Measurements from ENCODE around the gene SLC44A1.

SLC44A1 gene

GRCh38 chr9:105309531-105309931 lies 65.1 kb downstream of the SLC44A1 start:
- DNase-seq, result no peak
- Histone ChIP-seq H3K36me3 (peaks cover 54% of the 10 kb centered on the region), H3K9me3 (ENCODE audit: severe bottlenecking) (no peaks in the 10 kb centered on the region), H3K4me3 (ENCODE audit: low read depth, low read length) (no peak overlapping the region), H3K27me3 (ENCODE audit: insufficient read depth, low read depth, severe bottlenecking) (no peaks in the 10 kb centered on the region), H3K27ac (no peak overlapping the region)
- TF ChIP-seq, protein P1, sequence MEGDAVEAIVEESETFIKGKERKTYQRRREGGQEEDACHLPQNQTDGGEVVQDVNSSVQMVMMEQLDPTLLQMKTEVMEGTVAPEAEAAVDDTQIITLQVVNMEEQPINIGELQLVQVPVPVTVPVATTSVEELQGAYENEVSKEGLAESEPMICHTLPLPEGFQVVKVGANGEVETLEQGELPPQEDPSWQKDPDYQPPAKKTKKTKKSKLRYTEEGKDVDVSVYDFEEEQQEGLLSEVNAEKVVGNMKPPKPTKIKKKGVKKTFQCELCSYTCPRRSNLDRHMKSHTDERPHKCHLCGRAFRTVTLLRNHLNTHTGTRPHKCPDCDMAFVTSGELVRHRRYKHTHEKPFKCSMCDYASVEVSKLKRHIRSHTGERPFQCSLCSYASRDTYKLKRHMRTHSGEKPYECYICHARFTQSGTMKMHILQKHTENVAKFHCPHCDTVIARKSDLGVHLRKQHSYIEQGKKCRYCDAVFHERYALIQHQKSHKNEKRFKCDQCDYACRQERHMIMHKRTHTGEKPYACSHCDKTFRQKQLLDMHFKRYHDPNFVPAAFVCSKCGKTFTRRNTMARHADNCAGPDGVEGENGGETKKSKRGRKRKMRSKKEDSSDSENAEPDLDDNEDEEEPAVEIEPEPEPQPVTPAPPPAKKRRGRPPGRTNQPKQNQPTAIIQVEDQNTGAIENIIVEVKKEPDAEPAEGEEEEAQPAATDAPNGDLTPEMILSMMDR (IDR thresholded peaks at IDR 0.05; ENCODE audit: low read depth, low read length), result no peak

- no peak for DNase-seq
- H3K9me3 ChIP-seq (ENCODE audit: severe bottlenecking), result no peaks in the 10 kb centered on the region
- TF ChIP-seq, protein P1 (IDR thresholded peaks at IDR 0.05; ENCODE audit: low read depth, low read length), result no peak
- H3K27ac ChIP-seq, result no peak overlapping the region; the same call in 1 of the 2 replicates
- H3K4me3 ChIP-seq (ENCODE audit: low read depth, low read length), result no peak overlapping the region
- H3K36me3 ChIP-seq, result peaks cover 64% of the 10 kb centered on the region
- no peaks in the 10 kb centered on the region for H3K27me3 ChIP-seq (ENCODE audit: insufficient read depth, low read depth, severe bottlenecking)
Measured at GRCh38 chr9:105311306-105311705, 66.9 kb downstream of the SLC44A1 start.

DNA sequence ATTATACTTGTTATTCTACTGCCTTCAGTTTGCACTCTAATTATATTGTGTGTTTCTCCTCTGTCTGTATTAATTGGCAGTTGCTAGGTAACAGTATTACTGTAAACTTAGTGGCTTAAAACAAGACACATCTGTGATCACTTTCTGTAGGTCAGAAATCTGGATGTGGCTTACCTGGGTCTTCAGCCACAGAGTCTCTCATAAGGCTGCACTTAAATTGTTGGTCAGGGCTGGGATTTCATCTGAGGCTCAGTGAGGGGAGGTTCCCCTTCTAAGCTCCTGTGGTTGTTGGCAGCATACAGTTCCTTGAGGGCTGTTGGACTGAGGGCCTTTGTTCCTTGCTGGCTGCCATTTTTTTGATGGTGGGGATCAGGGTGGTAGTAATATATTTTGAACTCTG lies 68.8 kb downstream of the SLC44A1 start:
- H3K27ac ChIP-seq, result peak overlapping the region; percentile 45
- no peaks in the 10 kb centered on the region for H3K9me3 ChIP-seq (ENCODE audit: severe bottlenecking)
- DNase-seq, result peak; percentile 70
- H3K4me3 ChIP-seq (ENCODE audit: low read depth, low read length), result no peak overlapping the region
- peaks cover 73% of the 10 kb centered on the region for H3K36me3 ChIP-seq
- H3K27me3 ChIP-seq (ENCODE audit: insufficient read depth, low read depth, severe bottlenecking), result no peaks in the 10 kb centered on the region
- TF ChIP-seq, protein P1 (IDR thresholded peaks at IDR 0.05; ENCODE audit: low read depth, low read length), result no peak

GRCh38 chr9:105316703-105317102 lies 72.3 kb downstream of the SLC44A1 start:
- TF ChIP-seq, protein P1 (IDR thresholded peaks at IDR 0.05; ENCODE audit: low read depth, low read length), result no peak
- no peaks in the 10 kb centered on the region for H3K9me3 ChIP-seq (ENCODE audit: severe bottlenecking)

DNA sequence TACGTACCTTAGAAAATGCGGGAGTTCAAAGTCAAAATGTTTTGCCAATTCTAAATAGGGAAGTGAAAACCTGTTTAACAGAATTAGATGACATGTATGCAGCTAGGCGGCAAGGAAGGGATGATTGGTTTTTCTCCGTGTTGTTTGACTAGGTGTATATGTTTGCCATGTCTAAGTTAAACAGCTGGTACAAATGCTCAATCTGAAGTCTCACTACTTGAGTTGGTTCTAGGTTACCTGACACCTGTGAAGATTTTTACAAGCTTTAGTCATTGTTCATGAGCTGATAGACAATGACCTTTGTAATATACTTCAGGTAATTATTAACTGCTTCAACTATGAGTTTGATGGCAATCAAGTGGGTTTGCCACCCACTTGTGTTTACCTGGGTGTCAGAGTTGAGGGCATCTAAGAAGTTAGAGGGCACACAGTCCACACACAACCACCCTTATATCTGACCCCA lies 74.3 kb downstream of the SLC44A1 start:
- no peak for DNase-seq
- H3K27me3 ChIP-seq (ENCODE audit: insufficient read depth, low read depth, severe bottlenecking), result no peaks in the 10 kb centered on the region
- peaks cover 67% of the 10 kb centered on the region for H3K36me3 ChIP-seq
- no peak overlapping the region for H3K27ac ChIP-seq
- no peak overlapping the region for H3K4me3 ChIP-seq (ENCODE audit: low read depth, low read length)
- no peaks in the 10 kb centered on the region for H3K9me3 ChIP-seq (ENCODE audit: severe bottlenecking)
- TF ChIP-seq, protein P1 (IDR thresholded peaks at IDR 0.05; ENCODE audit: low read depth, low read length), result no peak

More at GRCh38 chr9:105316703-105317102, 72.3 kb downstream of the SLC44A1 start:
- H3K27ac ChIP-seq, result no peak overlapping the region
- no peak overlapping the region for H3K4me3 ChIP-seq (ENCODE audit: low read depth, low read length)
- no peaks in the 10 kb centered on the region for H3K27me3 ChIP-seq (ENCODE audit: insufficient read depth, low read depth, severe bottlenecking)
- no peak for DNase-seq
- H3K36me3 ChIP-seq, result peaks cover 55% of the 10 kb centered on the region

GRCh38 chr9:105319202-105319813 lies 74.9 kb downstream of the SLC44A1 start:
- Histone ChIP-seq H3K27me3 (ENCODE audit: insufficient read depth, low read depth, severe bottlenecking) (no peaks in the 10 kb centered on the region), H3K4me3 (ENCODE audit: low read depth, low read length) (no peak overlapping the region), H3K27ac (no peak overlapping the region), H3K36me3 (peaks cover 64% of the 10 kb centered on the region), H3K9me3 (ENCODE audit: severe bottlenecking) (no peaks in the 10 kb centered on the region)
- TF ChIP-seq, protein P1 (IDR thresholded peaks at IDR 0.05; ENCODE audit: low read depth, low read length), result no peak
- DNase-seq, result no peak
